HT1080 (cell line): Measurements from ENCODE around the gene ACTA1. TPM values are rescaled to one million over a fixed set of nuclear protein-coding genes. Genes with fewer than 3 reads are reported as not detected.
"Not testable (repeated sequence)": the region's sequence is repeated elsewhere in the genome, so short reads cannot be mapped to it uniquely, and the experiment has no call there.

Experiments
- DNase-seq: peaks from one replicate; pipeline ENCODE4 v3.0.0-alpha.2; 2015; ENCODE audit warnings: low read depth
- total RNA-seq: library from RNA; depleted of rRNA; stranded (reverse); fragments of >200 nt; shearing (Covaris generic); gene quantifications from 2 replicates; pipeline ENCODE4 v1.2.3, GENCODE V29; 2014

ACTA1 gene
- total RNA-seq, 1 experiment from 2014 or later: not detected

- peak; percentile 78 for DNase-seq
Observed at GRCh38 chr1:229440851-229441537, 7.1 kb upstream of the ACTA1 start.

DNA sequence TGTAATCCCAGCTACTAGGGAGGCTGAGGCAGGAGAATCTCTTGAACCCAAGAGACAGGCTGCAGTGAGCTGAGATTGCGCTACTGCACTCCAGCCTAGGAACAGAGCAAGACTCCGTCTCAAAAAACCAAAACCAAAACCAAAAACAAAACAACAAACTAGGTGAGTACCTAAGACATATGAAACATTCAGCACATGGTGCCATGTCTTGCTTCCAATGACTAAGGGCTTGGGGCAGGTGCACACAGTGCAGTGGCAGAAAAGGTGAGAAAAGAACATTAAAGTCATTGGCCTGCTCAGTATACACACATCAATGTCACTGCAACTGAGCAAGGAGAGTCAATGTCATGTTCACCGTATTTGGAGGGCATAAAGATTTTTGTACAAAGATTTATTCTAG is 4.1 kb upstream of the ACTA1 start:
- DNase-seq: no peak

DNA sequence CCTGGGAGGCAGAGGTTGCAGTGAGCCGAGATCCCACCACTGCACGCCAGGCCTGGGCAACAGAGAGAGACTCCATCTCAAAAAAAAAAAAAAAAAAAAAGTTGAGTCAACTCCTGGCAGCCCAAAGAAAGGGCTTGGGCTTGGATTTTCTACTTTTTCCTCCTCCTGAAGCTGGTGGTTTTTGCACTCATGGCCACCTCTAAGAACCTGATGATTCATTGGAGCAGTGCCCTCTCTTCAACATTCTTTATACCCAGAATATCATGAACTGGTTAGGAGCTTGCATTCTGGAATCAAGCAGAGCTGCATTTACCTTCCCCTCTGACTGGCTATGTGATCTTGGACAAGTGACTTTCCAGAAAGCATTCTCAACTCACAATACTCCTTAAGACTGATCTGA is 3.5 kb upstream of the ACTA1 start:
- peak; percentile 30 for DNase-seq

DNA sequence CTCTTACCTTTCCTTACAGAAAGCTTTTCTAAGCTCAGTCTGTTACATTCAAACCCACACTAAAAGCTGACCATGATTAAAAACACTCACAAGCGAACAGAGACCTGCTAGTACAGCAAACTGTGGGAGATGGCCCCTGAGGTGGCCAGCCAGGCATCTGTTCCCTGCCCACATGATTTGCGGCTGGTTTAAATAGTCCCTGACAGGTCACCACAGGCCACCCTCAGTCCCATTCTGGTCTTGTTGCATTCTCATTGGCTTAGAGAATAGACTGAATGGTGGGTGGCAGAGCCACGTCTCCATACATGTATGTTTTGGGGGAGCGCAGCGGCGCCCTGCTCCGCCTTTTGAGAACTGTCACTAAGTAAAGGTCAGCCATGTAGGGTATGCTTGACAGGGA is 2.3 kb upstream of the ACTA1 start:
- DNase-seq: no peak

DNA sequence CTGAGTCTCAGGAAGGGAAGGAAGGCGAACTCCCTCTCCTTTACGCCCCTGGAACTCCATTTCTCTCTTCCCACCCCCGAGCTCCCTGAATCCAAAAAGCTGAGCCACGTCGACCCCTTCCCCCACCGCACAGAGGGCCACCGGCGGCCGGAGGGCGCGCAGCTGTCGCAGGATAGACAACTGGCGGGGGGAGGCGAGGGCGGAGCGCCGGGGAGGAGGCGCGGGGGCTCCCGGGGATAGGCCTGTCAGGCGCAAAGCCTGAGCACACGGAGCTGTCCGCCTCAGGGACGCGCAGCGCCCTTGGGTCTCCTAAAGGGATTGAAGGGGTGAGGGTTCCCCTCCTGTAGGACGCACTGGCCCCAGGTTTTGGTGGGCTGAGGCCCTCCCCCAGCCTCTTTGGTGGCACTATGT is 752 bp upstream of the ACTA1 start:
- no peak for DNase-seq

GRCh38 chr1:229433364-229434004 is 410 bp downstream of the ACTA1 start:
- no peak for DNase-seq

GRCh38 chr1:229432905-229433304 is 989 bp downstream of the ACTA1 start:
- no peak for DNase-seq

DNA sequence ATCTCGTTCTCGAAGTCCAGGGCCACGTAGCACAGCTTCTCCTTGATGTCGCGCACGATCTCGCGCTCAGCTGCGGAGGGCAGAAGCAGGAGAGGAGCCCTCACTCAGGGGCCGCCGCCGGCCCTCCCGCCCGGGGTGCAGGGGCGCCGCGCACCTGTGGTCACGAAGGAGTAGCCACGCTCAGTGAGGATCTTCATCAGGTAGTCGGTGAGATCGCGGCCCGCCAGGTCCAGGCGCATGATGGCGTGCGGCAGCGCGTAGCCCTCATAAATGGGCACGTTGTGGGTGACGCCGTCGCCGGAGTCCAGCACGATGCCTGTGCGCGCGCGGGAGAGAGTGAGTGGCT is 1.8 kb downstream of the ACTA1 start:
- DNase-seq: no peak

DNA sequence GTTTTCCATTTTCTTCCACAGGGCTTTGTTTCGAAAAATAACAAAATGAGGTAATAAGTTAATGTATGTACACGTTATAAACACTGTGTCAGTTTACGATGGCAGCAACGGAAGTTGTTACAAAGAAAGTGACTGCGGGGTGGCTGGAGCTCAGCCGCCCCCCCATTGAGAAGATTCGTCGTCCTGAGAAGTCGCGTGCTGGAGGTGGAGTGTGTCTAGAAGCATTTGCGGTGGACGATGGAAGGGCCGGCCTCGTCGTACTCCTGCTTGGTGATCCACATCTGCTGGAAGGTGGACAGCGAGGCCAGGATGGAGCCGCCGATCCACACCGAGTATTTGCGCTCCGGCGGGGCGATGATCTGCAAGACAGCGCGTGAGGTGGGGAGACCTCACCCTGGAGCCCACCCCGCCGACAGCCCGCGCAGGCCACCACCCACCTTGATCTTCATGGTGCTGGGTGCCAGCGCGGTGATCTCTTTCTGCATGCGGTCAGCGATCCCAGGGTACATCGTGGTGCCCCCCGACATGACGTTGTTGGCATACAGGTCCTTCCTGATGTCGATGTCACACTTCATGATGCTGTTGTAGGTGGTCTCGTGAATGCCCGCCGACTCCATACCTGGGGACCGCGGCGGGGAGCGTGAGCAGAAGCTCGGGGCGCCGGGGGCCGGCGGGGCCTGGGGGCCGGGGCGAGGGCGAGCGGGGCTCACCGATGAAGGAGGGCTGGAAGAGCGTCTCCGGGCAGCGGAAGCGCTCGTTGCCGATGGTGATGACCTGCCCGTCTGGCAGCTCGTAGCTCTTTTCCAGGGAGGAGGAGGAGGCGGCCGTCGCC is 2.4 kb downstream of the ACTA1 start:
- no peak for DNase-seq

DNA sequence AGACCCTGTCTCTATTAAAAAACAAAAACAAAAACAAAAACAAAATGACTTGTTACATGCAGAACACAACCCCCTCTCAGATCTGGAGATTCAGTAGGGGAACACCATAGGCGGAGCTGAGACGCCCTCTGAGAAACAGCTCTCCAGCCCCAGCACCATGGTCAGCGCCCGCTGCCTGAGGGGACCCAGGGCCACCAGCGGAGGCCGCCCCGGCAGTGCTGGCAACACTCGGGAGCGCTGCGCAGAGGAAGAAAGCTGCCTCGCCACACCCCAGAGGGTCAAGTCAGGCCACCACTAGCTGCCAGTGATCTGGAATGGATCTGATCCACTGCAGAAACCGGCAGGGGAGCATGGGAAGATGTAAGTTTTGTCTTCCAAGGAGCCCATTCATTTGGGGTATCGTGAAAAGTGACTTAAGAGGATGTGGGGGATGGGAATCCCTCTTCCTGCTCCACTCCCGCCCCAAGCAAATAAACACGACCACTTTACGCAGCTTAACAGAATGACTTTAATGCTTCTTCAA is 3.1 kb downstream of the ACTA1 start:
- DNase-seq: no peak

DNA sequence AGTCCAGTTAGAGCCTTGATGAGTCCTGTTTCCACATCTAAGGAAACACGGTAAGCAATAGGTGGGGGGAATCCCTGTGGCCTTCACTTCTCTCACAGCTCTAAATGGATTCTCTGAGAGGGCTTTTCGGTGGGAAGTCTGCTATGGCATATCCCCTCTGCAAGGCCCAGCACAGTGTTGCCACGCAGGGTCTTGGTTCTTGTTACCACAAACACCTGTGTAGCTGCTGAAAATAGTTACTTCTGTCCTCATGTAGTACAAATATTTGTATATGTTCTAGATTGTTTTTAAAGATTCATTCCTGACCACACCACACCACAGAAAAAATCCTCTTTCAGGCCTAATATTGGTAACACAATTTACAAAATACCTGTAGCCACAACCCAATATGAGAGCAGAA is 5.6 kb downstream of the ACTA1 start:
- DNase-seq: no peak

DNA sequence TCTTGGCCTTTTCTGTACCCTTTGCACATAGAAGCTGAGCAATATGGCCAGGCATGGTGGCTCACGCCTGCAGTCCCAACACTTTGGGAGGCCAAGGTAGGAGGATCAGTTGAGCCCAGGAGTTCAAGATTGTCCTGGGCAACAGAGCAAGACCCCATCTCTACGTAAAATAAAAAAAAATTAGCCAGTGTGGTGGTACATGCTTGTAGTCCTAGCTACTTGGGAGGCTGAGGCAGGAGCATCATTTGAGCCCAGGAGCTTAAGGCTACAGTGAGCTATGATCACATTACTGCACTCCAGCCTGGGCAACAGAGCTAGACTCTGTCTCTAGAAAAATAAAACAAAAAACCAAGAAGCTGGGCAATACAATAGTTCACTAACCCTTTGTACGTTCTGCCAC is 6.3 kb downstream of the ACTA1 start:
- no peak for DNase-seq

DNA sequence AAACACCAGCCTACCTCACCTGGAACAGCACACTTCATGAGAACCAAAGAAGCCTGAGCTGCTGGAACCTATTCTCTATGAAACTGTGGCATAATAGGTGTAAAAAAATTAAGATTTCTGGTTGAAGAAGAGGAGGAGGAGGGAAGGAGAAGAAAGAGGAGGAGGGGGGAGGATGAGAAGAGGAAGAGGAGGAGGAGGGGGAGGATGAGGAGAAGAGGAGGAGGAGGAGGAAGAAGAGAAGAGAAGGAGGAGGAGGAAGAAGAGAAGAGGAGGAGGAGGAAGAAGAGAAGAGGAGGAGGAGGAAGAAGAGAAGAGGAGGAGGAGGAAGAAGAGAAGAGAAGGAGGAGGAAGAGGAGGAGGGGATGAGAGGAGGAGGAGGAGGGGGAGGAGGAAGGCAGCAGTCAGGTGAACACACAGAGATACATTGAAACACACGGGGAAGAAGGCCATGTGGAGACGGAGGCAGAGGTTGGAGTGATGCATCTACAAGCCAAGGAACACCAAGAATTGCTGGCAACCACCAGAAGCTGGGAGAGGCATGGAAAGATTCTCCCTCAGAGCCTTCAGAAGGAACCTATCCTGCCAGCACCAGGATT is 8.2 kb downstream of the ACTA1 start:
- no peak for DNase-seq

- peak; percentile 25 for DNase-seq
Observed at GRCh38 chr1:229420765-229421164, 13.1 kb downstream of the ACTA1 start.

DNA sequence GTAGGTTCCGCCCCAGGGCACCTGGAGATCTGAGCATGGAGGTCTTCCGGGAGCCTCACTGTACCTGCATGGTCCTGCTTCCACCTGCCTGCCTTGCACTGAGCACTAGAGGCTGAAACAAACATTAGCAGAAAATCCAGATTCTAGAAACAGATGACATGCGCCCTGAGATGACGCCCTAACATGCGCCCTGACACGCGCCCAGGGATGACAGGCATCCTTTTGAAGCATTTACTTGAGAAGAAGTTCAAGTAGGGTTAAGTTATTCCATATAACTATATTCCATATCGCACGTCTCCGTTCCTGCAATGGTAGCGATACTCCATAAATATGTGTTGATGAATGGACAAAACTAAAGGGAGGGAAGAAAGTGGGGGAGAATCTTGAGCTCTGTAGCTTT is 13.7 kb downstream of the ACTA1 start:
- no peak for DNase-seq

DNA sequence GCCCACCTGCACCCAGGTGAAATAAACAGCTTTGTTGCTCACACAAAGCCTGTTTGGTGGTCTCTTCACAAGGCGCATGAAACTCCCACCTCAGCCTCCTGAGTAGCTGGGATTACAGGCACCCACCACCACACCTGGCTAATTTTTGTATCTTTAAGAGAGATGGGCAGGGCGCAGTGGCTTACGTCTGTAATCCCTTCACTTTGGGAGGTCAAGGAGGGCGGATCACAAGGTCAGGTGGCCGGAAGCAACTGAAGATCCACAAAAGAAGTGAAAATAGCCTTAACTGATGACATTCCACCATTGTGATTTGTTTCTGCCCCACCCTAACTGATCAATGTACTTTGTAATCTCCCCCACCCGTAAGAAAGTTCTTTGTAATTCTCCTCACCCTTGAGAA is 15.3 kb downstream of the ACTA1 start:
- not testable (repeated sequence) for DNase-seq

DNA sequence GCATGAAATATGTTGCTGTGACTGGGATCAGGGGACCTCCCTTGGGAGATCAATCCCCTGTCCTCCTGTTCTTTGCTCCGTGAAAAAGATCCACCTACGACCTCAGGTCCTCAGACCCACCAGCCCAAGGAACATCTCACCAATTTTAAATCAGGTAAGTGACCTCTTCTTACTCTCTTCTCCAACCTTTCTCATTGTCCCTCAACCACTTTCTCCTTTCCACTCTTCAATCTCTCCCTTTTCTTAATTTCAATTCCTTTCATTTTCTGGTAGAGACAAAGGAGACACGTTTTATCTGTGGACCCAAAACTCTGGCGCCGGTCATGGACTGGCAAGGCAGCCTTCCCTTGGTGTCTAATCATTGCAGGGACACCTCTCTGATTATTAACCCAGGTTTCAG is 21.1 kb downstream of the ACTA1 start:
- DNase-seq: not testable (repeated sequence)

GRCh38 chr1:229412056-229412455 is 21.8 kb downstream of the ACTA1 start:
- no peak for DNase-seq

- DNase-seq: no peak
Observed at GRCh38 chr1:229411434-229412055, 22.3 kb downstream of the ACTA1 start.

DNA sequence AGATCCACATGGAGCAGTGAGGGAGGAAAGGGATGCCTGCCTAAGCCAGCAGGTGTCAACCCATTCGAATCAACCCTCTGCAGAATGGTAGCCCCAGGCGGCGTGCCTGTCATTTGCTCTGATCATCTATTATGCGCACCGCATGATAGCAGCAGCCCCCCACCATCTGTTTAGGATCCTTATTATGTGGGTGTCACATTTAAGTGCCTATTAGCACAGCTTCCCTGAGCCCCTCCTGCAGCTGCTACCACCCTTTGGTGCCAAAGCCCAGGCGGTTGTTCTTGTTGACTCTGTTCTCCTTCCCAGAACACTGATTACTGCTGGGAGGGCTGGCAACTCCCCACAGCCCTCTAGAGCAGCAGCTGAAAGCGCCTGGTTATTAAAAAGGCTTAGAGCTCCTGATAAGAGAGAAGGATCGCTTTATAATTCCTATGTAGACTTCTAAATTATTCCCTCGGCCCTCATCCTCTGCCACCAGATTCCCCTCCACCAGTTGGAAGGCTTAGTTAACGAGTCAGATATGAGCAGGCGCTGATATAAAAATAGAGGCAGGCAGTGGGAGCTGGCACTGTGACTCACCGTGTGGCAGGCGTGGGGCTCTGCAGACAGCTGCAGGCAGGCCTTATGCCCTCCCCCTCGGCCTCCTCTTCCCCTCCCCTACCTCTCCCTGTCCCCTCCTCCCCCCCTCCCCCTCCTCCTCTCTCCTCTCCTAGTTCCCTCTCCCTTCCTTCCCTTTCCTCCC is 23.0 kb downstream of the ACTA1 start:
- DNase-seq: peak; percentile 84

GRCh38 chr1:229410370-229410691 is 23.6 kb downstream of the ACTA1 start:
- DNase-seq: no peak
